Measurements from ENCODE around the gene CCDC7. TPM values are rescaled to one million over a fixed set of nuclear protein-coding genes. Genes with fewer than 3 reads are reported as not detected.

Gene CCDC7
- total RNA-seq, 1 experiment from 2014 or later: 4.0 TPM

GRCh38 chr10:32661346-32661745, 215.4 kb downstream of the CCDC7 start:
- no peak for ATAC-seq
- Histone ChIP-seq H3K4me1 (ENCODE audit: control insufficient read depth in 1 of 2, insufficient read depth in 2 of 2, low read length in 2 of 2) (no peaks in the 10 kb centered on the region), H3K4me2 (ENCODE audit: low read length) (no peak overlapping the region), H3K36me3 (ENCODE audit: control insufficient read depth in 1 of 2, insufficient read depth in 2 of 2, low read length in 2 of 2) (no peaks in the 10 kb centered on the region), H3K27me3 (ENCODE audit: insufficient read depth, low read length) (no peaks in the 10 kb centered on the region), H4K20me1 (ENCODE audit: insufficient read depth) (no peaks in the 10 kb centered on the region), H3K9ac (ENCODE audit: low read length) (no peak overlapping the region), H3K4me3 (replicated peaks in 1 of 2; ENCODE audit: low read depth in 1 of 2, low read length in 2 of 2) (no peak overlapping the region), H3K27ac (ENCODE audit: low read depth, low read length) (no peak overlapping the region), H2AFZ (ENCODE audit: low read depth, low read length, poor library complexity, severe bottlenecking) (no peak overlapping the region), H3K79me2 (ENCODE audit: insufficient read depth, low read length) (no peaks in the 10 kb centered on the region), H3K9me2 (ENCODE audit: insufficient read depth) (no peaks in the 10 kb centered on the region), H3K9me3 (ENCODE audit: control insufficient read depth in 1 of 2, insufficient read depth in 1 of 2, low read depth in 1 of 2, low read length in 2 of 2) (no peaks in the 10 kb centered on the region)
- intact Hi-C loops (cut with micrococcal nuclease): no loop called here
- TF ChIP-seq CBX3 (IDR thresholded peaks at IDR 0.05; ENCODE audit: low read depth) (no peak), CEBPB (IDR thresholded peaks at IDR 0.05; ENCODE audit: low read depth) (no peak), EGR1 (IDR thresholded peaks at IDR 0.05; ENCODE audit: low read depth) (no peak), JUND (IDR thresholded peaks at IDR 0.05) (no peak), SIN3A (IDR thresholded peaks at IDR 0.05; ENCODE audit: low read depth) (no peak)
- POLR2A ChIA-PET: no interaction called here
- RAD21 ChIA-PET (ENCODE audit: low non-redundant PET in 1 of 2, low total read pairs in 2 of 2, uncharacterized antibody in 2 of 2, unreplicated experiment in 2 of 2): no interaction called here
- BruUV-seq (replicated peaks): no TSS peak
- CTCF ChIA-PET: no interaction called here
- no peak for DNase-seq (ENCODE audit: low read depth, low spot score)

DNA sequence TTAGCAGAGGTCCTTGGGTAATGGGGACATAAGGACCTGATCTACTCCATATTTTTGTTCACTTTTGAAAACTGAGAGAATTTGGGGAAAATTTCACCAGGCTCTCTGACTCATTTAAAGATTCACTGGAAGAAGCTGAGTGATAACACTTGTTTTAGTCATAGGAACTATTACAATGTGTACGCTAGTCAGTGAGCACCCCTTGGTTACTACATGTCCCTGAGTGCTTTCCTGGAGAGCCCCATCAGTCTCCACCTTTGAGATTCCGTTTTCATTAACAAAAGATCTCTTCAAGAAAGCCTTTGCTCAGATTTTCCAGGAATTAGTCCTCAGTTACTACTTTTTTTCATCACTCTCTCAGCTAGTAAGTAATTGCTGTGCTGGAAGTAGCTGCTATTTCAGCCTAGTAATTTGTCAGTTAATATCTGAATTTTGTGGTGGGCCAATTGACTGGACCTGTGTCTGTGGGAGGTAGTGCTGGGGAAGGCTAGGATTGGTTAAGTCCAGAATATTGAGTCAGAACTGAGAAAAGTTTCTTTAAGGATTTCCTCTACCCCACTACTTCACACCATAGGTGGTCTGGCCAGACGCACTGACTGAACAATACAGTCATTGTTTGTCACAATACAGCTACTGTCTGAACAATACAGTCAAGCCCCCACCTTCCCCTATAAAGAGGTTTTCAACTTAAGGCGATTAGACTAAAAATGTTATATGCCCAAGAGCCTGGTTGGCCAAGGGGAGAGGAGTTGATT, 235.0 kb downstream of the CCDC7 start:
- no peak overlapping the region for H2AFZ ChIP-seq (ENCODE audit: low read depth, low read length, poor library complexity, severe bottlenecking)
- POLR2A ChIA-PET: no interaction called here
- H3K9me2 ChIP-seq (ENCODE audit: insufficient read depth): no peaks in the 10 kb centered on the region
- intact Hi-C loops (cut with micrococcal nuclease): no loop called here
- ATAC-seq (peak; percentile 54), DNase-seq (ENCODE audit: low read depth, low spot score) (peak; percentile 16)
- H3K27ac ChIP-seq (ENCODE audit: low read depth, low read length): no peak overlapping the region
- RAD21 ChIA-PET (ENCODE audit: low non-redundant PET in 1 of 2, low total read pairs in 2 of 2, uncharacterized antibody in 2 of 2, unreplicated experiment in 2 of 2): no interaction called here
- H3K27me3 ChIP-seq (ENCODE audit: insufficient read depth, low read length): no peaks in the 10 kb centered on the region
- CTCF ChIA-PET: no interaction called here
- no peak overlapping the region for H3K9ac ChIP-seq (ENCODE audit: low read length)
- TF ChIP-seq ZFX (IDR thresholded peaks at IDR 0.05): no peak
- no peak for TF ChIP-seq SRF (IDR thresholded peaks at IDR 0.05; ENCODE audit: low read depth)
- no peak for TF ChIP-seq JUND (IDR thresholded peaks at IDR 0.05)
- no peak for TF ChIP-seq SP1 (IDR thresholded peaks at IDR 0.05; ENCODE audit: low read depth)
- TF ChIP-seq EGR1 (IDR thresholded peaks at IDR 0.05; ENCODE audit: low read depth): no peak
- no peak for TF ChIP-seq ELF1 (IDR thresholded peaks at IDR 0.05; ENCODE audit: borderline replicate concordance, low read depth)
- no peak for TF ChIP-seq SIN3A (IDR thresholded peaks at IDR 0.05; ENCODE audit: low read depth)
- TF ChIP-seq POLR2AphosphoS5 (IDR thresholded peaks at IDR 0.05; ENCODE audit: low read depth, low read length): no peak
- TF ChIP-seq YY1 (IDR thresholded peaks at IDR 0.05; ENCODE audit: extremely low read depth, insufficient replicate concordance, low read depth, low read length): no peak
- TF ChIP-seq, protein P1, sequence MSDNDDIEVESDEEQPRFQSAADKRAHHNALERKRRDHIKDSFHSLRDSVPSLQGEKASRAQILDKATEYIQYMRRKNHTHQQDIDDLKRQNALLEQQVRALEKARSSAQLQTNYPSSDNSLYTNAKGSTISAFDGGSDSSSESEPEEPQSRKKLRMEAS (IDR thresholded peaks at IDR 0.05): no peak
- no peak for TF ChIP-seq EZH2phosphoT487 (IDR thresholded peaks at IDR 0.05; ENCODE audit: borderline replicate concordance)
- TF ChIP-seq FOSL1 (IDR thresholded peaks at IDR 0.05; ENCODE audit: low read depth): no peak
- TF ChIP-seq, protein P2, sequence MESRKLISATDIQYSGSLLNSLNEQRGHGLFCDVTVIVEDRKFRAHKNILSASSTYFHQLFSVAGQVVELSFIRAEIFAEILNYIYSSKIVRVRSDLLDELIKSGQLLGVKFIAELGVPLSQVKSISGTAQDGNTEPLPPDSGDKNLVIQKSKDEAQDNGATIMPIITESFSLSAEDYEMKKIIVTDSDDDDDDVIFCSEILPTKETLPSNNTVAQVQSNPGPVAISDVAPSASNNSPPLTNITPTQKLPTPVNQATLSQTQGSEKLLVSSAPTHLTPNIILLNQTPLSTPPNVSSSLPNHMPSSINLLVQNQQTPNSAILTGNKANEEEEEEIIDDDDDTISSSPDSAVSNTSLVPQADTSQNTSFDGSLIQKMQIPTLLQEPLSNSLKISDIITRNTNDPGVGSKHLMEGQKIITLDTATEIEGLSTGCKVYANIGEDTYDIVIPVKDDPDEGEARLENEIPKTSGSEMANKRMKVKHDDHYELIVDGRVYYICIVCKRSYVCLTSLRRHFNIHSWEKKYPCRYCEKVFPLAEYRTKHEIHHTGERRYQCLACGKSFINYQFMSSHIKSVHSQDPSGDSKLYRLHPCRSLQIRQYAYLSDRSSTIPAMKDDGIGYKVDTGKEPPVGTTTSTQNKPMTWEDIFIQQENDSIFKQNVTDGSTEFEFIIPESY (IDR thresholded peaks at IDR 0.05; ENCODE audit: extremely low read depth, insufficient replicate concordance, low read length): no peak
- no peak for TF ChIP-seq ZNF274 (IDR thresholded peaks at IDR 0.05; ENCODE audit: low read depth, low read length)
- TF ChIP-seq, protein P3, sequence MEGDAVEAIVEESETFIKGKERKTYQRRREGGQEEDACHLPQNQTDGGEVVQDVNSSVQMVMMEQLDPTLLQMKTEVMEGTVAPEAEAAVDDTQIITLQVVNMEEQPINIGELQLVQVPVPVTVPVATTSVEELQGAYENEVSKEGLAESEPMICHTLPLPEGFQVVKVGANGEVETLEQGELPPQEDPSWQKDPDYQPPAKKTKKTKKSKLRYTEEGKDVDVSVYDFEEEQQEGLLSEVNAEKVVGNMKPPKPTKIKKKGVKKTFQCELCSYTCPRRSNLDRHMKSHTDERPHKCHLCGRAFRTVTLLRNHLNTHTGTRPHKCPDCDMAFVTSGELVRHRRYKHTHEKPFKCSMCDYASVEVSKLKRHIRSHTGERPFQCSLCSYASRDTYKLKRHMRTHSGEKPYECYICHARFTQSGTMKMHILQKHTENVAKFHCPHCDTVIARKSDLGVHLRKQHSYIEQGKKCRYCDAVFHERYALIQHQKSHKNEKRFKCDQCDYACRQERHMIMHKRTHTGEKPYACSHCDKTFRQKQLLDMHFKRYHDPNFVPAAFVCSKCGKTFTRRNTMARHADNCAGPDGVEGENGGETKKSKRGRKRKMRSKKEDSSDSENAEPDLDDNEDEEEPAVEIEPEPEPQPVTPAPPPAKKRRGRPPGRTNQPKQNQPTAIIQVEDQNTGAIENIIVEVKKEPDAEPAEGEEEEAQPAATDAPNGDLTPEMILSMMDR (IDR thresholded peaks at IDR 0.05 in 2 of 3, conservative IDR thresholded peaks at IDR 0.05 in 1 of 3; ENCODE audit: borderline replicate concordance in 1 of 3, insufficient read depth in 1 of 3, low read depth in 2 of 3, low read length in 2 of 3): no peak
- BruUV-seq (replicated peaks): no TSS peak
- H3K4me1 ChIP-seq (ENCODE audit: control insufficient read depth in 1 of 2, insufficient read depth in 2 of 2, low read length in 2 of 2): peaks cover 0 to 7% of the 10 kb centered on the region in 2 experiments; a peak in 1 of 4 replicates
- no peaks in the 10 kb centered on the region for H4K20me1 ChIP-seq (ENCODE audit: insufficient read depth)
- H3K79me2 ChIP-seq (ENCODE audit: insufficient read depth, low read length): no peaks in the 10 kb centered on the region
- no peak overlapping the region for H3K4me3 ChIP-seq (replicated peaks in 1 of 2; ENCODE audit: low read depth in 1 of 2, low read length in 2 of 2)
- no peaks in the 10 kb centered on the region for H3K9me3 ChIP-seq (ENCODE audit: control insufficient read depth in 1 of 2, insufficient read depth in 1 of 2, low read depth in 1 of 2, low read length in 2 of 2)
- no peak overlapping the region for H3K4me2 ChIP-seq (ENCODE audit: low read length)
- H3K36me3 ChIP-seq (ENCODE audit: control insufficient read depth in 1 of 2, insufficient read depth in 2 of 2, low read length in 2 of 2): no peaks in the 10 kb centered on the region
